Measurements from ENCODE around the gene USP5.

GRCh38 chr12:6809056-6809455, 42.9 kb upstream of the USP5 start:
- TF ChIP-seq CTCF (IDR thresholded peaks at IDR 0.05) (no peak), EZH2 (IDR thresholded peaks at IDR 0.05; ENCODE audit: borderline replicate concordance, insufficient read depth, low read depth, low read length, poor library complexity, severe bottlenecking) (no peak)

Data from B cell (primary cell).